ENCODE measurements around the gene MPZL1.

DNA sequence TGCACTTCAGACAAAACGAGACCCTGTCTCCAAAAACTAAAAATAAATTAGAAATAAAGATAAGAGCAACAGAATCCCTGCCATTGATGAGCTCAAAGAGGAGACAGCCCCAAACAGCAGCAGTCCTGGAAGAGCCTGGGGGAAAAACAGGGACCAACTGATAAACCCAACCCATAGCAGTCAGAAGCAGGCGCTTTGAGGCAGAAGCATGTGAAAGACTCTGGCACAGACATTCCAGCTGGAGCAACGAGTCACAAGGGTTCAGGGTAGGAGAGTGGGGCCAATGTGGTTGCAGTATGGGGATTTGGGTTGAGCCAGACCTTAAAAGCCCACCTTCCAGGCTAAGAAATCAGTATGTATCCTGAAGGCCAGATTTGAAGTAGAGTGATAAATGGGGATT lies 78.5 kb downstream of the MPZL1 start:
- TF ChIP-seq, protein P1, sequence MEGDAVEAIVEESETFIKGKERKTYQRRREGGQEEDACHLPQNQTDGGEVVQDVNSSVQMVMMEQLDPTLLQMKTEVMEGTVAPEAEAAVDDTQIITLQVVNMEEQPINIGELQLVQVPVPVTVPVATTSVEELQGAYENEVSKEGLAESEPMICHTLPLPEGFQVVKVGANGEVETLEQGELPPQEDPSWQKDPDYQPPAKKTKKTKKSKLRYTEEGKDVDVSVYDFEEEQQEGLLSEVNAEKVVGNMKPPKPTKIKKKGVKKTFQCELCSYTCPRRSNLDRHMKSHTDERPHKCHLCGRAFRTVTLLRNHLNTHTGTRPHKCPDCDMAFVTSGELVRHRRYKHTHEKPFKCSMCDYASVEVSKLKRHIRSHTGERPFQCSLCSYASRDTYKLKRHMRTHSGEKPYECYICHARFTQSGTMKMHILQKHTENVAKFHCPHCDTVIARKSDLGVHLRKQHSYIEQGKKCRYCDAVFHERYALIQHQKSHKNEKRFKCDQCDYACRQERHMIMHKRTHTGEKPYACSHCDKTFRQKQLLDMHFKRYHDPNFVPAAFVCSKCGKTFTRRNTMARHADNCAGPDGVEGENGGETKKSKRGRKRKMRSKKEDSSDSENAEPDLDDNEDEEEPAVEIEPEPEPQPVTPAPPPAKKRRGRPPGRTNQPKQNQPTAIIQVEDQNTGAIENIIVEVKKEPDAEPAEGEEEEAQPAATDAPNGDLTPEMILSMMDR (IDR thresholded peaks at IDR 0.05; ENCODE audit: low read depth, low read length, poor library complexity, severe bottlenecking): no peak
- TF ChIP-seq EZH2phosphoT487 (IDR thresholded peaks at IDR 0.05; ENCODE audit: borderline replicate concordance, low read length): no peak

Data from DOHH2 (cell line).